ENCODE results near the gene OSGIN1.

- no peak for TF ChIP-seq POLR2A (IDR thresholded peaks at IDR 0.05; ENCODE audit: low read depth, low read length)
- TF ChIP-seq POLR2AphosphoS5 (IDR thresholded peaks at IDR 0.05; ENCODE audit: low read depth, low read length), result no peak
Observed at GRCh38 chr16:83971165-83972130, 18.4 kb downstream of the OSGIN1 start.
